M059J (cell line): ENCODE results near the gene ORM2. TPM values are rescaled to one million over a fixed set of nuclear protein-coding genes. Genes with fewer than 3 reads are reported as not detected.
"Not testable (repeated sequence)": the region's sequence is repeated elsewhere in the genome, so short reads cannot be mapped to it uniquely, and the experiment has no call there.

Experiments used
- DNase-seq: peaks from one replicate; pipeline ENCODE4 v3.0.0-alpha.2; 2012; ENCODE audit warnings: low read depth
- total RNA-seq: library from RNA; depleted of rRNA; stranded (reverse); fragments of >200 nt; shearing (Covaris generic); gene quantifications from 2 replicates; pipeline ENCODE4 v1.2.3, GENCODE V29; 2014

ORM2 gene
- total RNA-seq, 1 experiment from 2014 or later: not detected

DNA sequence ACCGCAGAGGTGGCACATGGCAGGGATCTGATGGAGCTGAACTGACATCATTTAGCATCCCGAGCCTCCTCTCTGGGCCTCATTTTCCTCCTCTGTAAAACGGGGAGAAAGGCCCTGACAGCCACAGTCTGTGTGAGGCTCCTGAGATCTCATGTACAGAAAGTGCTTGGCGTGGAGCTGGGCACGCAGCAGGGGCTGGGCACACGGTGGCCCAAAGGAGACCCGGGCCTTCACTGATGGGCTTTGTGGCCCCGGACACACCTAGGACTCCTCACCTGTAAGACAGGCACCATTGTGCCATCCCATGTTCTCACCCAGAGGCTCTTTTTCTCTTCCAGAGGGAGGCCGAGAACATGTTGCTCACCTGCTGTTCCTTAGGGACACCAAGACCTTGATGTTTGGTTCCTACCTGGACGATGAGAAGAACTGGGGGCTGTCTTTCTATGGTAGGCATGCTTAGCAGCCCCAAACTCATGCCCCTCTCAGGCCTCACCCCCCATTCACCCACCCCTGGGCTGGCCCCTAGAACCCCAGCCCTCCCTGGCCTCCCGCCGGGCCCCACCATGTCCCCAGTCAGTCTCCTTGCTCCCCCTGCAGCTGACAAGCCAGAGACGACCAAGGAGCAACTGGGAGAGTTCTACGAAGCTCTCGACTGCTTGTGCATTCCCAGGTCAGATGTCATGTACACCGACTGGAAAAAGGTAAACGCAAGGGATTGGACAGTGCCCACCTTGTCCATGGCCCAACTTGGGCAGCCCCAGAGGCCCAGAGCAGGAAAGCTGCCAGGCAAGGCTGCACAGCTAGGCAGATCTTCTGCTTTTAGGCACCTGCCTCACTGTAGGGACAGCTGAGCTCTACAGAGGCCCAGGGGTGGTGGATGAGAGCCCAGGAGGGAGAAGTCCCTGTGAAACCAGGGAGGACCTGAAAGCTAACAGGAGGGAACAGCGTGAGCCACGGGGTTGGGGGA is 1.8 kb downstream of the ORM2 start:
- not testable (repeated sequence) for DNase-seq

DNA sequence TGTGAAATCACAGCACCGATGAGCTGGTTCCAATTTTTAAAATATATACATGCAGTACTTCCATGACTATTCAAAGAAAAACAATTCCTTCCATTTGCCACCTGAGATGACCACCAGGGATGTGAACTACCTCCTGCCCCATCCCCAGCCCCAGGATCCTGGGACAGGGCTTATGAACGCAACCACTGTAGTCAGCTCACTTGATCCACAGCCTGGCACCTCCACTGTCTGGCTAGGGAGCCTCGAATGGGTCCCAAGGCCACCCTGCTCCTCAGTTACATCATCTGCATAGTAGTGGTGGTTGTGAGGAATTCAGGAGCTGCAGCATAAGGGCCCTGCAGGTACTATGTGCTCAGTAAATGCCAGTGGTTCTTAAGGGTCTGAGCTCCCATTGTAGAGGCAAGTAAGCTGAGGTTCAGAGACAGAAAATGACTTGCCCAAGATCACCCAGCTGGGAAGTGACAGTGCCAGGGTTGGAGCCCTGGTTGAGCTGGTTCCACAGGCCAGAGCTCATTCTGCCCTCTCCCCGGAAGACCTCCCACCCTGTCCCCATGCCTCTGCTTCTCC is 2.9 kb downstream of the ORM2 start:
- not testable (repeated sequence) for DNase-seq

DNA sequence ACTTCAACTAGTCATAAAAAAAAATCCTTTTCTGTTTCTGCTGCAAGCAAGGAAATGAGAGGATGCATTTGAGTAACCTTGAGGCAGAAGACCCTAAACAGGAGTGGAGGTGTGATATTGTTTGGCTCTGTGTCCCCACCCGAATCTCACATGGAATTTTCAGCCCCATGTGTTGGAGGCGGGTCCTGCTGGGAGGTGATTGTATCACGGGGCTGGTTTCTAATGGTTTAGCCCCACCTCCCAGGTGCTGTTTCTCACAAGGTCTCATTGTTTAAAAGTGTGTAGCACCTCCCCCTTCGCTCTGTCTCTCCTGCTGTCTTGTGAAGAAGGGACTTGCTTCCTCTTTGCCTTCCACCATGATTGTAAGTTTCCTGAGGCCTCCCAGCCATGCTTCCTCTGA is 4.0 kb downstream of the ORM2 start:
- not testable (repeated sequence) for DNase-seq

DNA sequence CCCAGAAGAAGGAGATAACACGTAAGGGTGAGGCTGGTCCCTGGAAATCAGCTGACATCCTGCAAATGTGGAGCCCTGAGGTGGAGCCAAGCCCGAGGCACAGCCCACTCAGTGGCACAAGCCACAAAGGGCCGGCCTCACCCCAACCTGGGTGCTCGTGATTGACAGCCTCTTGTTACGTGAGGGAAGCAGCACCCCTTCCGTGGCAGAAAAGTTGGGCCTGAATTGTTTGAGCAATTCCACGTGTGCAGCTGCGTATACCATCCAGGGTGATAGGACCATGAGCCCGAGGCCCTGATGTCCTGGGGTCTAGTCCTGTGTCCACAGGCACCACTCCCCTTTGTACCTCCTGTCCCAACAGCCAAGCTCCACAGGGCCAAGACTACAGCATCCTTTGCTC is 4.8 kb downstream of the ORM2 start:
- DNase-seq: no peak

DNA sequence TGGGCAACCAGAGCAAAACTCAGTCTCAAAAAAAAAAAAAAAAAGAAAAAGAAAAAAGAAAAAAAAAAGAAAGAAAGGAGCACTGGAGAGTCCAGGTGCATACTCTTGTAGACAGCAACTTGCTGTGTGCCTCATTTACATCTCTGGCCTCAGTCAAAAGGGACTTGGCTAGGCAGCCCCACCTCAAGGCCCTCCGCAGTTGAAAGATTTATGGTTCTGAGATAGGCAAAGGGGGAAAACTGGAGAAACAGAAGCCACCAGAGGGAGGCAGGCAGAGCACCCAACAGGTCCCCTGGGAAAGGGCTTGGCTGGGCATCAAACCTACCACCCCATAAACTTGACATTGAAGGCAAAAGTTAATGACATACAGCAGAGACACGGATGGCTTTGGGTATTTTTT is 6.1 kb downstream of the ORM2 start:
- no peak for DNase-seq

DNA sequence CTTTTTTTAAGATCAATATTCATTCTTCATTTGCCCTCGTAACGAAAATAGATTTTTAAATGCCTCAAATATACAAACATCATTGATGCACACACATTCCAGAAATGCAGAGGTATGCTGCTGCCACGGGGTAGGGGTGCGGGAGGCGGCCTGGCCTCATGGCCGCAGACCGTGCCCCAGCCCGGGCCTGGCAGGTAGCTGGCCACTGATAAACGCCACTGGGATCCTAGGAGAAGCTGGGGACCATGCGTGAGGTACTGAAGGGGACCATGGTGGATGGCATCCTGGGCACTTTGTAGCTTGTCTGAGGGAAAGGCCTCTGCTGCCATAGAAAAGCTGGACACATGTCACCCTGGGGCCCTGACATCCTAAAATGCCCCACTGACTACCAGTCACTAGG is 6.5 kb downstream of the ORM2 start:
- no peak for DNase-seq

DNA sequence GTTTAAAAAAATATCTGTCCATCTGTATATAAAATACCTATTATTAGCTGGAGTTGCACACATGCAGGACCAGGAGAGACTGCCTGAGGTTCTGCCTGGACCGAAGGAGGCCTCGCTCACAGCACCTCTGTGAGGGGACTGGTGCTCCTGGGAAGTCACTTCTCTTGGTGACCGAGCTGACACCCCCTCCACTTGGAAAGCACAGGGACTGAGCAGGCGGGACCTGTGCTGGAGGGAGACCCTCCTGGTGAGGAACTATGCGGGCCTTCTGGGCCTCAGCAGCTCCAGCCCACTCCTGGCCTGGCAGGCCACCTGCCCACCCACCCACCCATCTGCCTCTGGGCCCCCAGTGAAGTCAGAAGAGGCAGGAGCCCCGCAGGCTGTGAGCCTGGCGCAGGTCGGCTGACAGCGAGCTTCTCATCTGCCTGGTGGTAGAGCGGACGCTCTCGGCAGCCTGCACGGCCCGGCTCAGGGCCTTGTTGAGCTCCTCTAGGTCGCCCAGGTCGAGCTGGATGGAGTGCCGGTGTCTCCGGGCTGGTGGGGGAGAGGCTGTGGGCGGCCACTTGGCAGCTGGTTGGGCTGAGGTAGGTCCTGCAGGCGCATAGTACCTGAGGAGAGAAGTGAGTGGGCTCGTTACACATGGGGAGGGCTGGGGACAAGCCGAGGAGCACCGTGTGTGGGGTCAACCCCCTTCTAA is 7.2 kb downstream of the ORM2 start:
- no peak for DNase-seq

DNA sequence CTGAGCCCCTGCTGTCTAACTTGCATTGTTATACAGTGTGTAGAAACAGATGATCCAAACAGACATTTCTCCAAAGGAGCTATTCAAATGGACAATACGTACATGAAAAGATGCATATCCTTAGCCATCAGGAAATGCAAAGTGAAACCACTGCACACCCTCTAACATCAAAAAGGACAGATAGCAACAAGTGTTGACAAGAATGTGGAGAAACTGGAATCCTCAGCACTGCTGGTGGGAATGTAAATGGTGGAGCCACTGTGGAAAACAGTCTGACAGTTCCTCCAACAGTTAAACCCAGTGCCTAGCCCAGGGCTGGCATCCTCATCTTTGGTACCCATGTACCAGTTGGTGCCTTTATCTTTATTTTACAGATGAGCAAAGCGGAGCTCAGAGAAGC is 8.5 kb downstream of the ORM2 start:
- DNase-seq: no peak

DNA sequence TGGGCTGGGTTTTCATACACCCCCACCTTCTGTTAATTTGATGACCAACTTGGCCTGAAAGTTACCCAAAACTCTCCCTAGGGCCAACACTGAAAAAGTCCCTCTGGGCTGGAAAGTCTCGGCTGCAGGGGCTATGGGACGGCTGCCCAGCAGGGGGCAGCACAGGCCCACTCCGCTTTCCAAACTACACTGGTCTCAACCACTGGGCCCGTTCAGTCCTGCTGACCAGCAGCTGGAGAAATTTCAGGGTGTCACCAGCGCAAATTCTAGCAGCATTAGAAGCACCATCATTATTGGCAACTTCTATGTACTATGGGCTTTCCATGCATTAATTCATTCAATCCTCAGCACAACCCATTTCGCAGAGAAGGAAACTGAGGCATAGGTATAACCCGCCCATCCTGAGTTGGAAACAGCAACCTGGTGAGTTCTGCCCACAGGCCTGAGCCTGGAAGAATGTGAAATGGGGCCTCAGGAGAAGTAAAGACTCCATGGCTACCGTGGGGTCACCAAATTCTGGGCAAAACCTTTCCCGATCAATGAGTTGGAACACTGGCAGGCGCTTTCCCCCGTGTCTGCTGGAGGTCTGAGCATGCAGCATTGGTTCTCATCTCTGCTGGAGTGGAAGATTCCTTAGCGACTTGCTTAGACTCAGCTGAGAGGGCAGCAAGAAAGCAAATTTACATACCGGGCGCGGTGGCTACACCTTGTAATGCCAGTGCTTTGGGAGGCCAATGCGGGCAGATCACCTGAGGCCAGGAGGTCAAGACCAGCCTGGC is 9.7 kb downstream of the ORM2 start:
- peak; percentile 65 for DNase-seq

DNA sequence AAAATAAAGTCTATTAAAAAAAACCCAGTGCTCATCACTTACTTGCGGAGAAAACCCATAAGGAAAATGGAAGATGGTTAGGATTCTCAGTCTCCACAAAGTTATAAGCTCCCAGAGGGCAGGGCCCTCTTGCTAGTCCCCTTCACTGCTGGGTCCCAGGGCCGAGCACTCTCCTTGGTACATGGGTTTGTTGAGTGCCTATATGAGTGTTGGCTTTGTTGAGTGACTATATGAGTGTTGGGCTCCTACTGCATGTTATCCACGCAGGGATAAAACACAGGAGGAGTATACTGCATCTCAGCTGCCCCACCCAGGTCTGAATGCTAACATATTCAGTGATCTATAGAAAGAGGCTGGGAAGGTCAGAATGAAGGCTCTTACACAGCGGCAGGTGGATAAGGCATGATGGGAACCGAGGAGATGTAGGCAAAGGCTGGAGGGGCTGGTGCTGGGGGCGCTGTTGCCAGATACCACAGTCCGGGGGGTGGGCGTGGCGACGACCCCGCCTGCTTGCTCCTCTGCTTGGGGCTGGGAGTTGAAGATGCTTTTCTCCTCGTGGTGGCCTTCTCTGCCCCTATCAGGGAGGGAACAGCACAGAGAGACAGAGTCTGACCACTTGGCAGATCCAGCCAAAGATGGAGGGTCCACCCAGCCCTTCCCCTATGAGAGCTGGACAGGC is 11.6 kb downstream of the ORM2 start:
- no peak for DNase-seq

DNA sequence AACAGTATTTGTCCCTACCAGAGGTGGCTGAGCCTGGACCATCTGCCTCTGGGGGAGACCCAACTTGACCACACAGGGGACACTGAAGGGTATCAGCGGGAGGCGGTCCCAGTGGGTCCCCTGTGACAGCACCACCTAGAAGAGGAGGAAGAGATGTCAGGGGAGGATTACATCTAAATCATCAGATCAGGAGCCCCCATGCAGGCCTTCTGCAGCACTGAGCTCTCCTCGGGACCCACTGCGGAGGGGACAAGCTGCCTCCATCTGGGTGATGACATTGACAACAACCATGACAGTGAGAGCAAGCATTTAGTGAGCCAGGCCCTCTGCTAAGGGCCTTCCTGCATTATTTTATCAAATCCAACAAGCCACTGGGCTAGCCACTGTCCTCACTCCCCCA is 12.3 kb downstream of the ORM2 start:
- DNase-seq: no peak

DNA sequence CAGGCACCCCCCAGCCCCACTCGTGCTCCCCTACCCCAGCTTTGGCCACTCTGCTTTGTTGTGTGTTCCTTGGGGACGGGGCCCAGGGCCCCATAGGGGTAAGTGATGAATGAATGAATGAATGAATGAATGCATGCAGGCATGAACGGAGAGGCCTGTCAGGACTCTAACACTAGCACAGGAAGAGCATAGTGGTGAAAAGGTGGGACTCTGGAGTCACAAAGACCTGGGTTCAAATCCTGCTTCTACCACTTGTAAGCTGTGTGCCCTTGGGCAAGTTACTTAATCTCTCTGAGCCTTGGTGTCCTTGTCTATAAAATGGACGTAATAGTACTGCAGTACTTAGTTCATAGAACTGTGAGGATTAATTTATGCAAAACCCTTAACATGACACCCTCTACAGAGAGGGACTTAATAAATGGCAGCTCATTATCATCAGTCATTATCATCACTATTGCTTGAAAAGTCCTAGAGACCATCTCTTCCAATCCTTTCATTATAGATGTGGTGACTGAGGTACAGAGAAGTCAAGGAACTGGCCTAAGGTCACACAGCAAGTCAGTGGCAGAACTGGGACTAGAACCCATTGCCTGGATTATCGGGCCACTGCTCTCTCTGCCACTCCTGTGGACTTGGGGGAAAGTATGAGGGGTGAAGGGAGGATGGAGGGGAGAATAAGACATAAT is 13.2 kb downstream of the ORM2 start:
- DNase-seq: no peak

DNA sequence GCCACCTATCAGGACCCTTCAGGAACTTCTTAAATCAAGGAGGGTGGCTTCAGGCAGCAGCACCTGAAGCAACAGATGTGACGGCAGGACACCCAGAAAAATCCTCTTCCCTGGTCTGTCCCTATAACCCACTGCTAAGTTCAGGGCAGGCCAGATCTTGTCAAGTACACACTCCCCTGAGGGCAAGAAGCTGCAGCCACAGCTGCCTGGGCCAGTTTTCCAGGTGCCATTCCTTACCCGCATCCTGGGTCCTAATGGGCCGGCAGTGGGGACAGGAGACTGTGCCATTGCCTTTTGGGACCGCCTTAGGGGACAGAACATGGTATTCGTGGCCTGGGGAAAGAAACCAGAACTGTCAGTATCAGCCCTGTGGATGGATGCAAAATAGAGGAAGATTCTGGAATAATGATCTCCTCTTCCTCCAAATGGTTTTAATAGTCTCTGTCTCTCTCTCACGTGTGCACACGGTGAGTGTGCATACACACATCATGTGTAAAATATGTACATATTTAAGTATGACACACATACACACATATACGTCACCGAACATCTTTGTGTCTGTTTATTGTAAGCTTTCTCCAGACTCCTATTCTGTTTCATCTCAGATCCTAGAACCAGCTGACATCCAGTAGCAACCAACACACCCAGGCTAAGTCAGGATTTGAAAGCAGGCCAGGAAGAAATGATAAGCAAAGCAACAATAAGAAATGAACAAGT is 14.0 kb downstream of the ORM2 start:
- DNase-seq: no peak

DNA sequence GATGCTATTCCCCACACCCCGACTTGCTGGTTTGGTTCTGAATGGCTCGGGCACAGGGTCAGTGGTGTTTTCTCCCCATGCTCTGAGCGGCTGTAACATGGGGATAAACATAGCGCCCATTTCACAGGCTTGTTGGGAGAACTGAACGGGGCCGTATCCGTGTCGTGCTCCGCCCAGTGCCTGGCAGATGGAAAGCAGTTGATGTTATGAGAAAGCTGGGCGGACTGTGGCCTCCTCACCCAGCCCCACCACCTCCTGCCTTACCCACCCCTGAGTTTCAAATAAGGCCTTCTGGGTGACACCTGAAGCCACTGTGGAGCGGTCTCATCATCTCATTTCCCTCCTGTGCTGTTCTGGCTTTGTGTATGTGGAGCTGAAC is 14.5 kb downstream of the ORM2 start:
- no peak for DNase-seq

DNA sequence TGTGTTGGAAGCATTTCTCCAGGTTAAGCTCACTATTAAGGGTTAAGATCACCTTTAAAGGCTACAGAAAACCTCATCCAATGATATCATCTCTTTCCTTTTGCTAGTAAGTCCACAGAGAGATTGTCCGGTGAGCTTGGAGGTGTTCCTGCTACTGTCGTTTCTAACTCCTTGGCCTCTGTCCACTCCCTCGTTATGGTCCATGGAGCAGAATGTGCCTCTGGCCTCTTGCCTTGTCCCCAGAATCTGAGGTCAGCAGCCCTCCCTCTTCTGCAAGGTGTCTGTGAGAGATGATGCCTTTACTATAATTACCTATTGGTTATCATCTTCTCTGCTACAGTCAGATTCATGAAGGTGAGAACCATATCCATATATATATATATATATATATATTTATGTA is 15.0 kb downstream of the ORM2 start:
- DNase-seq: no peak

DNA sequence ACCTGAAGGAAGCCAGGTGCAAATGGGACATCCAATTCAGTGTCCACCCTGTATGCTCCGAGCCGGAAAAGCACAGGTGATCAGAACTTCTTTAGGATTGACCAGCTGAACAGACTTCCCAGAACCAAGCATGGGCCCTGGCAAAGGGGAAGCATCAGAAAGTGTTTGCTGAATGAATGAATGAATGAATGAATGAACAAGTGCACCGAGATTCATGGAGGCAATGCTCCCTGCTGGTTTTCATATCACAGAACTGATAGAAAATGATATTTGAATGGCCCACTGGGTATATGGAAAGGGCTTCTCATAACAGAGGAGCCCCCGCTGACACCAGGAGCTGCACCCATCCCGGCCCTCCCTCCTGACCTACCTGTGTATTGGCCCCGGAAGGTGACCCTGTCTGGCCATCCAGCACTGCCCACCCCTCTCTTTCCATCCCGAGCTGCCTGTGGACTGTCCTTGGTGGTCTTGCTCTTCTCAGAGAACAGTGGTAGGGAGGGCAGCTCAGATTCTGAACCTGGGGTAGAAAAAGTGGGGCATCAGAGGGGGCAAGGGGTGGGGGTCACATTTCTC is 15.9 kb downstream of the ORM2 start:
- DNase-seq: no peak

DNA sequence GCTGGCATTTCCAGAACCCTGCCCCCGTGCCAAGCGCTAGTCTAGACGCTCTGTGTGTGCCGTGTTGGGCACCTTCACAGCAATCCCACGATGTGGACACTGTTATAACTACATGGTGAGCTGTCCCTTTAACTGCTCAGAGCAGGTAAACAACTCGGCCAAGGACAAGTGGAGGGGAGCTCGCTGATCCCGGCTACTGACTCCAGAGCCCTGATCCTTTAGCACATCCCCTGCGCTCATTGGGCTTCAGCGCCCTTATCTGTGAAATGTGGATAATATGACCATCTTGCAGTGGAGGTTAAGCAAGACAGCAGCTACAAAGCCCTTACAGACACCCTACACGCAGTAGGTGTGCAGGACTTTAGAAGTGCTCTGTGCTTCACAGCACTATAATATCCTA is 16.5 kb downstream of the ORM2 start:
- DNase-seq: no peak

DNA sequence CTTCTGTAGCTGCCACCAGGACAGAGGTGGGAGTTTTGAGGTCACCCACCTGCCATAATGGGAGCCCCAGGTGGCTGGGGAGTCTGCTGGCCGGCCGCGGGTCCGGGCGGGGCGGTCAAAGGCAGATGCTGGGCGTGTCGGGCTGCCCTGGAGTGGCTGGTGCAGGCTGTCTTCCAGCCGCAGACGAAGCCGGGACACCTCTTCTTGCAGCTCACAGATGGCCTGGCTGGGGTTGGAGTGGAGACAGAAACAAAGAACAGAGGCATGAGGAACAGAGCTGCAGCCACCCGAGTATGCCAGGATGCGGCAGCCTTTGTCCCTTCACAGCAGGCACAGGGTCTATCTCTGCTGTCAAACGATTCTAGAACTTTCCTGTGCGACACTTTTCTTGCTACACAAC is 18.0 kb downstream of the ORM2 start:
- no peak for DNase-seq

DNA sequence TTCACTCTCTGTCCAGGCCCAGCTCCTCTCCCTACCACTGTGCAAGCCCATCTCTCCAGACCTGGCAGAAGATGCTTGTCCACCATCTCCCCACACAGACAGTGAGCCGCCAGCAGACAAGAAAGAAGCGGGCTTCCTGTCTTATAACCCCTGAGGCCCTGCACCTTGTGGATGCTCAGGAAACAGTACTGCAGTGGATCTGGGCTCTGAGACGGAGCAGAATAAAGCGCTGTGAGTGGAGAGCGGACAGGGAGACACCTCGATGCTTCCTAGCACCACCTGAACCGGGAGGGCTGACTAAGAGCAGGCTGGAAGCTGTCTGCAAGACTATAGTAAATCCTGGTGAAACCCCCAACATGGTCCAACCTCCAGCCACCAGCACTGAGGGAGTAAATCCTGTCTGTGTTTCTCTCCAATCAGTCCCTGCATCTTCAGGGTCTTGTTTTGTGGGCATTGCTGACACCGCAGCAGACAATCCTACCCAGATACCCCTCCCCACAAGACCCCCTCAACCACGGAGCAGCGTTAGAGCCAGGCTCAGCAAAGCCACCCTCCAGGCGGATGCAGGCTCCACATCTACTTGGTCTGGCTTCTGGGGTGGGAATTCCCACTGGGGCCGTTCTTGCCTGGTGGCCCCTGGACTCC is 18.7 kb downstream of the ORM2 start:
- no peak for DNase-seq
